Placental epithelial cell (primary cell): Measurements from ENCODE around the gene OR52E6. TPM values are rescaled to one million over a fixed set of nuclear protein-coding genes. Genes with fewer than 3 reads are reported as not detected.

ENCODE experiments used
- total RNA-seq: library from RNA; depleted of rRNA; stranded (reverse); fragments of >200 nt; gene quantifications from 2 replicates; pipeline ENCODE4 v1.2.3, GENCODE V29; 2012

The OR52E6 gene
- total RNA-seq, result not detected in 2 replicates

GRCh38 chr11:5841797-5842196 lies at the start of gene OR52E6:
OR52E6 (minus strand) TSS chr11:5841897; CDS start chr11:5841897, 0 bp downstream.

GRCh38 chr11:5880329-5880728 lies 38.6 kb upstream of the OR52E6 start, which contains the start of gene OR52E4:
OR52E4 (plus strand) TSS chr11:5880629; CDS start chr11:5884293, 3,664 bp downstream.

GRCh38 chr11:5857590-5857989 lies 15.9 kb upstream of the OR52E6 start, which contains the start of gene OR52E8:
OR52E8 (minus strand) TSS chr11:5857690; CDS start chr11:5857690, 0 bp downstream.

GRCh38 chr11:5808500-5809121 lies 33.1 kb downstream of the OR52E6 start, which contains the start of gene OR52N2:
OR52N2 (plus strand) TSS chr11:5808924; CDS start chr11:5820336, 11,412 bp downstream.

GRCh38 chr11:5791165-5791564 lies 50.5 kb downstream of the OR52E6 start, which contains the start of gene OR52N1:
OR52N1 (minus strand) TSS chr11:5791265; CDS start chr11:5788816, 2,449 bp downstream.

Other genes with a start within 250 kb of the OR52E6 start
- gene TRIM6, start 245.3 kb downstream of the OR52E6 start, total RNA-seq, result 26.7 and 70.5 TPM in 2 replicates
- 9.4 and 11.0 TPM in 2 replicates for gene TRIM34, start 216.9 kb downstream of the OR52E6 start, total RNA-seq
- 29.4 and 35.1 TPM in 2 replicates for gene TRIM5, start 156.8 kb downstream of the OR52E6 start, total RNA-seq
- gene TRIM22, start 152.1 kb downstream of the OR52E6 start, total RNA-seq, result 5.9 and 10.8 TPM in 2 replicates
- gene OR56B1, start 105.4 kb downstream of the OR52E6 start, total RNA-seq, result not detected in 2 replicates
- 0.39 TPM in 1 of 2 replicates, not detected in the other for gene OR52N4, start 87.7 kb downstream of the OR52E6 start, total RNA-seq
- not detected in 2 replicates for gene OR52N5, start 58.5 kb downstream of the OR52E6 start, total RNA-seq
- gene OR52N1, start 50.6 kb downstream of the OR52E6 start, total RNA-seq, result not detected in 2 replicates
- gene OR52N2, start 33.0 kb downstream of the OR52E6 start, total RNA-seq, result not detected in 2 replicates
- not detected in 2 replicates for gene OR52E8, start 15.8 kb upstream of the OR52E6 start, total RNA-seq
- gene OR52E4, start 38.7 kb upstream of the OR52E6 start, total RNA-seq, result not detected in 2 replicates
- not detected in 2 replicates for gene OR52E5, start 51.3 kb upstream of the OR52E6 start, total RNA-seq
- gene OR56A3, start 100.4 kb upstream of the OR52E6 start, total RNA-seq, result not detected in 2 replicates
- not detected in 2 replicates for gene OR56A5, start 126.6 kb upstream of the OR52E6 start, total RNA-seq
- not detected in 2 replicates for gene OR52L1, start 145.1 kb upstream of the OR52E6 start, total RNA-seq
- gene OR56A4, start 165.0 kb upstream of the OR52E6 start, total RNA-seq, result not detected in 2 replicates
- gene OR56A1, start 188.9 kb upstream of the OR52E6 start, total RNA-seq, result not detected in 2 replicates